GM12873 (cell line): ENCODE measurements around the gene PTPRH.
A peak's percentile ranks its signal among the peaks of the same experiment; 100 is the strongest.

Experiments
- TF ChIP-seq, protein P1 (sequence below): IDR thresholded peaks from 2 replicates; pipeline ENCODE4 v1.5.1; 2012; ENCODE audit warnings: low read depth, mild to moderate bottlenecking, moderate library complexity, low read length, control low read depth; ENCODE audit not compliant: insufficient read depth; ENCODE audit errors: missing control alignments

Gene PTPRH

DNA sequence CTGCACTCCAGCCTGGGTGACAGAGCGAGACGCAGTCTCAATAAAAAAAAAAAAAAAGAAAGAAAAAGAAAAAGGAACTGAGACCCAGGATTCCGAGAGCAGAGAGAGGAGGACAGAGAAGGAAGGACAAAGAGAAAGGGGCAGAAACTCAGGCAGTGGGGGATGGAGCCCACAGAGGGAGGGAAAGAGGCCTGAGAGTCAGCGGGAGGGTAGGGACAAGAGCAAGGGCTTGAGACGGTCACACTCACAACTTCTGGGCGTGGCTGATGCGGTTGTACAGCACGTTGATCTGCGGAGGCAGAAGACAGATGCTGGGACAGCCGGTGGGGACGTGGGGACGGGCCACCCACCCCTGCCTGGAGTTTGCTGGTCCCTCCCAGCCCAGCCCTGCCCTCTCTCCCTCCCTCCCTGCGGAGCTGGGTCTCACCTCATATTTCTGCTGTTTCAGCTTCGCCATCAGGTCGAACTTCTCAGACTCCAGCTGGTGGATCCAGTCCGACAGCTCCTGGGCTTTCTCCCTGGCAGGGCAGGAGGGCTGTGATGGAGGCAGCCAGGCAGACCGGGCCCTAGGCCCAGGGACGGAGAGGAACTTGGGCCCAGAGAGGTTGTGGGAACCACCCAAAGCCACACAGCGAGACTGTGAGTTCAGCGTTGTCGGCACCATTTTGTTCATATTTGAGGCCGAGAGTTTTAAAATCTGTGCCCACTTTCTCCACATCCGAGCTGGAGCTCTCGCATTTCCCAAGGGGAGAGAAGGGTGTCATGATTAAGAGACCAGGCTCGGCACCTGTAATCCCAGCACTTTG lies 75.5 kb downstream of the PTPRH start:
- TF ChIP-seq, protein P1, sequence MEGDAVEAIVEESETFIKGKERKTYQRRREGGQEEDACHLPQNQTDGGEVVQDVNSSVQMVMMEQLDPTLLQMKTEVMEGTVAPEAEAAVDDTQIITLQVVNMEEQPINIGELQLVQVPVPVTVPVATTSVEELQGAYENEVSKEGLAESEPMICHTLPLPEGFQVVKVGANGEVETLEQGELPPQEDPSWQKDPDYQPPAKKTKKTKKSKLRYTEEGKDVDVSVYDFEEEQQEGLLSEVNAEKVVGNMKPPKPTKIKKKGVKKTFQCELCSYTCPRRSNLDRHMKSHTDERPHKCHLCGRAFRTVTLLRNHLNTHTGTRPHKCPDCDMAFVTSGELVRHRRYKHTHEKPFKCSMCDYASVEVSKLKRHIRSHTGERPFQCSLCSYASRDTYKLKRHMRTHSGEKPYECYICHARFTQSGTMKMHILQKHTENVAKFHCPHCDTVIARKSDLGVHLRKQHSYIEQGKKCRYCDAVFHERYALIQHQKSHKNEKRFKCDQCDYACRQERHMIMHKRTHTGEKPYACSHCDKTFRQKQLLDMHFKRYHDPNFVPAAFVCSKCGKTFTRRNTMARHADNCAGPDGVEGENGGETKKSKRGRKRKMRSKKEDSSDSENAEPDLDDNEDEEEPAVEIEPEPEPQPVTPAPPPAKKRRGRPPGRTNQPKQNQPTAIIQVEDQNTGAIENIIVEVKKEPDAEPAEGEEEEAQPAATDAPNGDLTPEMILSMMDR, result no peak

DNA sequence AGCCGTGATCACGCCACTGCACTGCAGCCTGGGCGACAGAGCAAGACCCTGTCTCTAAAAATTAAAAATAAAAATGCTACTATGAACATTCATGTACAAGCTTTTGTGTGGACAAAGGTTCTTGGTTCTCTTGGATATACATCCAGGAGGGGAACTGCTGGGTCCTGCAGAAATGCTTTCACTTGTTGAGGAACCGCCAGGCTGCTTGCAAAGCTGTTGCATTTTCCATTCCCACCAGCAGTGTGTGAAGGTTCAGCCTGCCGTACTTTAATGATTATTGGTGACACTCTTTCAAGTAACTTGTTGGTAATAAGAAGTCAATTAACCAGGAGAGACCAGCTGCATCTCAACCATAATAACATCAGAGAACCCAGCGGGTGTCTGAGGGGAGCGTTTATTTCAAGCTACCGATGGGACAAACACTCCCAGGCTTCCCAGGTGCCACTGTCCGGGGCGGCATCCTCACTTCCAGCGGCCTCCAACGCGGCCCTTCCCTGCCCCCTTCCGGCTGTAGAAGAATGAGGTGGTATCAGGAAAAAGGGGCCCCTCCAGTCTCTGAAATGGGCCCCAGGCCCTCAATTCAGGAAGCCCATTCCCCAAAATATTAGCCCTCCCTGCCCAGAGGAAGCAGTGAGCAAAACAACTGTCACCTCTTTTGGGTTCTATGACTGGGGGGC lies 76.7 kb downstream of the PTPRH start:
- TF ChIP-seq, protein P1, result peak; percentile 22

DNA sequence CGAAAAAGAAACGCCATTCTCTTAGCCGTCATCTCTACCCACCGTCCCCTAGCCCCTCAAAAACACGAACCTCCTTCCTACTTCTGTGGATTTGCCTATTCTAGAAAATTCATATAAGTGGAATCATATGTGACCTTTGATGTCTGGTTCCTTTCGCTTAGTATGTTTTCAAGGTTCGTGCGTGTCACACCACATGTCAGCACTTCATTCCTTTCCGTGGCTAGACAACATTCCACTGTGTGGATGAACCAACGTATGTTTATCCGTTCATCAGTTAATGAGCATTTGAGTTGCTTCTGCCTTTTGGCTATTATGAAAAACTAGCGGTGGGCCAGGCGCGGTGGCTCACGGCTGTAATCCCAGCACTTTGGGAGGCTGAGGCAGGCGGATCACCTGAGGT lies 77.9 kb downstream of the PTPRH start:
- TF ChIP-seq, protein P1, result no peak
